Natural killer cell (primary cell): Measurements from ENCODE around the gene OR2C1. TPM values are rescaled to one million over a fixed set of nuclear protein-coding genes. Genes with fewer than 3 reads are reported as not detected.

Source experiments
- ATAC-seq, 3 donors: fragments of 150-1000 bp in 2 of 3; fragments of 200-7000 bp in 1 of 3; cut with Tn5 transposase; 1 replicate in 1 of 3; 2 replicates in 2 of 3; pipeline ENCODE4 v1.10.0; 2021; ENCODE audit warnings: mild to moderate bottlenecking in 2 of 3, moderate library complexity in 2 of 3
- DNase-seq, 2 donors: peaks; one replicate each; pipeline versions ENCODE4 v3.0.0 to v3.0.0-alpha.2; 2013 to 2021; ENCODE audit warnings: mixed read lengths in 1 of 2
- H3K27ac ChIP-seq: one replicate; pipeline ENCODE4 v1.5.1; 2013; ENCODE audit warnings: mild to moderate bottlenecking, low read length
- H3K27me3 ChIP-seq: one replicate; pipeline ENCODE4 v1.6.1; 2013; ENCODE audit warnings: low read length; ENCODE audit not compliant: control insufficient read depth, insufficient read depth
- H3K36me3 ChIP-seq: one replicate; pipeline ENCODE4 v1.6.1; 2013; ENCODE audit warnings: low read length; ENCODE audit not compliant: control insufficient read depth, insufficient read depth
- H3K4me1 ChIP-seq: one replicate; pipeline ENCODE4 v1.6.1; 2013; ENCODE audit warnings: low read length; ENCODE audit not compliant: control insufficient read depth, insufficient read depth
- H3K4me3 ChIP-seq: one replicate; pipeline ENCODE4 v1.5.1; 2013; ENCODE audit warnings: low read length
- H3K9me3 ChIP-seq: one replicate; pipeline ENCODE4 v1.6.1; 2013; ENCODE audit warnings: low read length; ENCODE audit not compliant: control insufficient read depth, insufficient read depth
- H3K27ac Mint-ChIP-seq, 2 donors: one replicate each; pipeline ENCODE4 v1.8.0; 2022; ENCODE audit warnings: mild to moderate bottlenecking in 2 of 2, mixed read lengths in 2 of 2, moderate library complexity in 1 of 2
- H3K27me3 Mint-ChIP-seq, 2 donors: one replicate each; pipeline ENCODE4 v1.8.0; 2022; ENCODE audit warnings: low read depth in 2 of 2, mixed read lengths in 2 of 2
- H3K36me3 Mint-ChIP-seq: one replicate; pipeline ENCODE4 v1.8.0; 2022; ENCODE audit warnings: mixed read lengths
- H3K4me1 Mint-ChIP-seq, 2 donors: one replicate each; pipeline ENCODE4 v1.8.0; 2022; ENCODE audit warnings: mixed read lengths in 2 of 2
- H3K4me3 Mint-ChIP-seq: one replicate; pipeline ENCODE4 v1.8.0; 2022; ENCODE audit warnings: mild to moderate bottlenecking, moderate library complexity, mixed read lengths
- H3K9me3 Mint-ChIP-seq, 2 donors: one replicate each; pipeline ENCODE4 v1.8.0; 2022; ENCODE audit warnings: mixed read lengths in 2 of 2
- WGBS: methylation state at CpG from one replicate; pipeline ENCODE4 v1.1.7; 2013; ENCODE audit warnings: missing lambda C conversion rate; ENCODE audit not compliant: insufficient coverage; 5-methylcytosine and 5-hydroxymethylcytosine counted together
- intact Hi-C: fragments of 100-400 bp; cut with micrococcal nuclease; formaldehyde crosslinking; loops from one replicate; pipeline ENCODE4 v1.14.2; 2022
- total RNA-seq, 4 donors: library from RNA; stranded (reverse); fragments of 120-200 nt in 1 of 4; gene quantifications; one replicate each; pipeline versions ENCODE4 v1.2.3 to v1.2.4, GENCODE V29; 2013 to 2022
- TF ChIP-seq, protein P1 (sequence below): fragments of 200-600 bp; IDR thresholded peaks from one replicate; pipeline ENCODE4 v1.8.0; 2022; ENCODE audit warnings: antibody characterized with exemption

The OR2C1 gene
- total RNA-seq, 3 donors from 2014 or later (not counting 1 experiment from before 2014, with no cell fraction given): not detected

DNA sequence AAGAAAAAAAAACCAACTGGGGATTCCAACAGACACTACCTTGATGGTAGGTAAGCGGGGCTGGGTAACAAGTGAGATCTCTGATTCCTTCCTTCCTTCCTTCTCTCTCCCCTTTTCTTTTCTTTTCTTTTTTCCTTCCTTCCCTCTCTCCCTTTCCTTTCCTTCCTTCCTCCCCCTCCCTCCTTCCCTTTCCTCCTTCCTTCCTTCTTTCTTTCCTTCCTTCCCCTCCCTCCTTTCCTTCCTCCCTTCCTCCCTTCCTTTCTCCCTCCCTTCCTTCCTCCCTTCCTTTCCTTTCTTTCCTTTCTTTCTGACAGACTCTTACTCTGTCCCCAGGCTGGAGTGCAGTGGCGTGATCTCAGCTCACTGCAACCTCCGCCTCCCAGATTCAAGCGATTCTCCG lies 20.0 kb downstream of the OR2C1 start:
- H3K4me3 ChIP-seq: no peak overlapping the region
- Mint-ChIP-seq H3K36me3 (peaks cover 39% of the 10 kb centered on the region), H3K27ac (no peak overlapping the region), H3K4me1 (no peaks in the 10 kb centered on the region), H3K27me3 (no peaks in the 10 kb centered on the region), H3K4me3 (no peak overlapping the region), H3K9me3 (peaks cover 8 to 29% of the 10 kb centered on the region in 2 donors)
- peaks cover 51% of the 10 kb centered on the region for H3K9me3 ChIP-seq
- no peaks in the 10 kb centered on the region for H3K4me1 ChIP-seq
- intact Hi-C loops: no loop called here
- TF ChIP-seq, protein P1, sequence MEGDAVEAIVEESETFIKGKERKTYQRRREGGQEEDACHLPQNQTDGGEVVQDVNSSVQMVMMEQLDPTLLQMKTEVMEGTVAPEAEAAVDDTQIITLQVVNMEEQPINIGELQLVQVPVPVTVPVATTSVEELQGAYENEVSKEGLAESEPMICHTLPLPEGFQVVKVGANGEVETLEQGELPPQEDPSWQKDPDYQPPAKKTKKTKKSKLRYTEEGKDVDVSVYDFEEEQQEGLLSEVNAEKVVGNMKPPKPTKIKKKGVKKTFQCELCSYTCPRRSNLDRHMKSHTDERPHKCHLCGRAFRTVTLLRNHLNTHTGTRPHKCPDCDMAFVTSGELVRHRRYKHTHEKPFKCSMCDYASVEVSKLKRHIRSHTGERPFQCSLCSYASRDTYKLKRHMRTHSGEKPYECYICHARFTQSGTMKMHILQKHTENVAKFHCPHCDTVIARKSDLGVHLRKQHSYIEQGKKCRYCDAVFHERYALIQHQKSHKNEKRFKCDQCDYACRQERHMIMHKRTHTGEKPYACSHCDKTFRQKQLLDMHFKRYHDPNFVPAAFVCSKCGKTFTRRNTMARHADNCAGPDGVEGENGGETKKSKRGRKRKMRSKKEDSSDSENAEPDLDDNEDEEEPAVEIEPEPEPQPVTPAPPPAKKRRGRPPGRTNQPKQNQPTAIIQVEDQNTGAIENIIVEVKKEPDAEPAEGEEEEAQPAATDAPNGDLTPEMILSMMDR: no peak
- no peak overlapping the region for H3K27ac ChIP-seq
- DNase-seq (no peak), ATAC-seq (no peak)
- H3K27me3 ChIP-seq: no peaks in the 10 kb centered on the region
- no peaks in the 10 kb centered on the region for H3K36me3 ChIP-seq
- WGBS: 98% methylated on average over 5 of the region's 5 CpGs

DNA sequence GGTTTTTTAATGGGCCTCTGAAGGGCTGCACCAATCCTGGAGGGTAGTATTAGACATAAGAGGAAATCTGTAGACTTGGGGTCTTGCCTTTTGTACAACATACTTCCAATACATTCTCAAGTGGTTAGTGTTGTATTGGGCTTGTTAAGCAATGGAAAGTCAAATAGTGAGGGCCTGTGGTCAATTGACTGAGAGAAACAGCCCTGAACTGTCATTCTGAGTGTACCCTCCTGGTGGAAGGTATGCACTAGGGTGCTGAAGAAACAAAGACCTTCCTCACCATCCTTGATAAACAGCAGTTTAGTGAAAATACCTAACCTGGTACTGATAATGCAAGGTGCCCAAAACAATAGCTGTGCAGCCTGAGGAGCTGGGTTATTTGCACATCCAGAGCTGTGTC lies 22.2 kb downstream of the OR2C1 start:
- H3K27ac Mint-ChIP-seq: no peak overlapping the region
- no peaks in the 10 kb centered on the region for H3K27me3 Mint-ChIP-seq
- no peak for ATAC-seq
- H3K27ac ChIP-seq: no peak overlapping the region
- peaks cover 0 to 4% of the 10 kb centered on the region in 2 donors for H3K4me1 Mint-ChIP-seq
- intact Hi-C loops: no loop called here
- H3K27me3 ChIP-seq: no peaks in the 10 kb centered on the region
- H3K36me3 Mint-ChIP-seq: peaks cover 59% of the 10 kb centered on the region
- H3K9me3 Mint-ChIP-seq: peaks cover 14 to 42% of the 10 kb centered on the region in 2 donors
- H3K9me3 ChIP-seq: peaks cover 71% of the 10 kb centered on the region
- H3K4me1 ChIP-seq: no peaks in the 10 kb centered on the region
- H3K36me3 ChIP-seq: peaks cover 7% of the 10 kb centered on the region
- DNase-seq: no peak
- H3K4me3 Mint-ChIP-seq: no peak overlapping the region
- no peak overlapping the region for H3K4me3 ChIP-seq
- TF ChIP-seq, protein P1: no peak

DNA sequence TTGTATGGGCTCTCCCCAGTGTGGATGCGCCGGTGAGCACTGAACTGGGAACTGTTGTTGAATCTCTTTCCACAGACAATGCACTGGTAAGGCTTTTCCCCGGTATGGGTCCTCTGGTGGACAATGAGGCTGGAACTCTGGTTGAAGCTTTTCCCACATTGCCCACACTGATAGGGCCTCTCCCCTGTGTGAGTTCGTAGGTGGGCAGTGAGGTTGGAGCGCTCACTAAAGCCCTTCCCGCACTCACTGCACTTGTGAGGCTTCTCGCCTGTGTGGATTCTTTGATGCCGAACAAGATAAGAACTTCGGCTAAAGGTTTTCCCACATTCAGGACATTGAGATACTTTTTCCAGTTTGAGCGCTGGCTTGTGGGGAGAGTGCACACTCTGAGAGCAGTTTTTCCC lies 27.4 kb downstream of the OR2C1 start:
- H3K27ac Mint-ChIP-seq: no peak overlapping the region
- 98% methylated on average over 10 of the region's 10 CpGs for WGBS
- TF ChIP-seq, protein P1: no peak
- DNase-seq (no peak), ATAC-seq (no peak)
- H3K36me3 Mint-ChIP-seq: peaks cover 64% of the 10 kb centered on the region
- H3K4me3 ChIP-seq: no peak overlapping the region
- H3K27ac ChIP-seq: no peak overlapping the region
- H3K4me1 ChIP-seq: no peaks in the 10 kb centered on the region
- H3K36me3 ChIP-seq: peaks cover 37% of the 10 kb centered on the region
- H3K27me3 ChIP-seq: no peaks in the 10 kb centered on the region
- intact Hi-C loops: no loop called here
- H3K27me3 Mint-ChIP-seq: no peaks in the 10 kb centered on the region
- H3K4me1 Mint-ChIP-seq: peaks cover under 1 to 4% of the 10 kb centered on the region in 2 donors
- peaks cover 17 to 40% of the 10 kb centered on the region in 2 donors for H3K9me3 Mint-ChIP-seq
- H3K4me3 Mint-ChIP-seq: no peak overlapping the region
- H3K9me3 ChIP-seq: peaks cover 74% of the 10 kb centered on the region

DNA sequence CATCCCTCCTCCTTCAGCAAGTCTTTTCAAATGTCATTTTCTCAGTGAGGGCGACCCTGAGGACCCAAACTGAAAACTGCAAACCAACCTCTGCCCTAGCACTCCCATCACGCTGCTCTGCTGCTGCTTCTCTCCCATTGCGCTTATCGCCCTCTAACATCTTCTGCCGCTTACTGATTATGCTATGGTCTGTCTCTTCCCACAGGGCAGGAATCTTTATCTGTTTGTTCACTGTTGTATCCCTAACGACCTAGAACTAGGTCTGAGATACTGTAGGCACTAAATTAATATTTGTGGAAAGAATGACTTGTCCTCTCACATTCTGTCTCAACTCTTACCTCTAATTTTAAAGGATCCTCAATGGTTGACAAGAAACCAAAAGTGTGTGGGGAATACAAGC lies 32.6 kb downstream of the OR2C1 start:
- Mint-ChIP-seq H3K27me3 (no peaks in the 10 kb centered on the region), H3K4me3 (no peak overlapping the region), H3K9me3 (peaks cover 7 to 16% of the 10 kb centered on the region in 2 donors), H3K4me1 (peaks cover 7 to 12% of the 10 kb centered on the region in 2 donors), H3K36me3 (peaks cover 40% of the 10 kb centered on the region), H3K27ac (no peak overlapping the region)
- H3K4me3 ChIP-seq: no peak overlapping the region
- ATAC-seq (no peak), DNase-seq (no peak)
- H3K9me3 ChIP-seq: peaks cover 43% of the 10 kb centered on the region
- intact Hi-C loops: no loop called here
- H3K4me1 ChIP-seq: no peaks in the 10 kb centered on the region
- TF ChIP-seq, protein P1: no peak
- H3K36me3 ChIP-seq: peaks cover 59% of the 10 kb centered on the region
- whole genome bisulfite sequencing: 97% methylated on average over 5 of the region's 6 CpGs
- H3K27ac ChIP-seq: no peak overlapping the region
- H3K27me3 ChIP-seq: no peaks in the 10 kb centered on the region
